Fibroblast of lung (primary cell): Measurements from ENCODE around the gene PSMD1. TPM values are rescaled to one million over a fixed set of nuclear protein-coding genes. Genes with fewer than 3 reads are reported as not detected.

Source experiments
- DNase-seq, 2 donors: peaks; one replicate each; pipeline versions ENCODE4 v3.0.0 to v3.0.0-alpha.2; 2010; ENCODE audit warnings: low read depth in 2 of 2
- H2AFZ ChIP-seq: 2 replicates; pipeline ENCODE4 v1.5.1; 2012; ENCODE audit warnings: low read length, control low read depth, inconsistent platforms
- H3K27ac ChIP-seq: 2 replicates; pipeline ENCODE4 v1.5.1; 2011; ENCODE audit warnings: low read length, control low read depth; ENCODE audit not compliant: insufficient read depth
- H3K27me3 ChIP-seq: 2 replicates; pipeline ENCODE4 v1.5.1; 2011; ENCODE audit warnings: mild to moderate bottlenecking, low read length; ENCODE audit not compliant: control insufficient read depth, insufficient read depth
- H3K36me3 ChIP-seq: 2 replicates; pipeline ENCODE4 v1.5.1; 2011; ENCODE audit warnings: low read length; ENCODE audit not compliant: control insufficient read depth, insufficient read depth
- H3K4me1 ChIP-seq: 2 replicates; pipeline ENCODE4 v1.5.1; 2011; ENCODE audit warnings: low read length; ENCODE audit not compliant: control insufficient read depth, insufficient read depth; ENCODE audit errors: extremely low read depth
- H3K4me2 ChIP-seq: 2 replicates; pipeline ENCODE4 v1.5.1; 2011; ENCODE audit warnings: low read length, control low read depth; ENCODE audit not compliant: insufficient read depth; ENCODE audit errors: extremely low read depth
- H3K4me3 ChIP-seq, 4 experiments: fragments of 200-600 bp in 1 of 4; sonication (generic) in 1 of 4; replicated peaks in 1 of 4; 2 replicates each; pipeline ENCODE4 v1.5.1; 2011 to 2016; ENCODE audit warnings: low read length in 4 of 4, low read depth in 3 of 4, mild to moderate bottlenecking in 3 of 4, control low read depth in 2 of 4, inconsistent platforms in 1 of 4, mixed read lengths in 1 of 4; ENCODE audit not compliant: insufficient read depth in 1 of 4; ENCODE audit errors: control extremely low read depth in 1 of 4
- H3K79me2 ChIP-seq: 2 replicates; pipeline ENCODE4 v1.5.1; 2012; ENCODE audit warnings: mild to moderate bottlenecking, low read length, inconsistent platforms; ENCODE audit not compliant: control insufficient read depth, insufficient read depth
- H3K9ac ChIP-seq: 2 replicates; pipeline ENCODE4 v1.5.1; 2011; ENCODE audit warnings: mild to moderate bottlenecking, low read length, control low read depth; ENCODE audit not compliant: insufficient read depth
- H3K9me3 ChIP-seq: 2 replicates; pipeline ENCODE4 v1.5.1; 2012; ENCODE audit warnings: low read depth, low read length; ENCODE audit not compliant: control insufficient read depth, insufficient read depth
- H4K20me1 ChIP-seq: 2 replicates; pipeline ENCODE4 v1.5.1; 2011; ENCODE audit warnings: low read length; ENCODE audit not compliant: control insufficient read depth, insufficient read depth; ENCODE audit errors: extremely low read depth
- EZH2 ChIP-seq: IDR thresholded peaks from 2 replicates; pipeline ENCODE4 v1.5.1; 2012; ENCODE audit warnings: low read length, control low read depth, mild to moderate bottlenecking; ENCODE audit errors: missing control alignments
- polyA plus RNA-seq, 2 donors: library from polyadenylated mRNA; depleted of rRNA in 1 of 2; stranded (reverse) in 1 of 2; unstranded in 1 of 2; fragments of >200 nt; gene quantifications; 2 replicates each; pipeline ENCODE4 v1.2.1, GENCODE V29; 2011 to 2012; ENCODE audit warnings: missing spikeins in 1 of 2
- total RNA-seq: library from RNA; depleted of rRNA; stranded (reverse); fragments of >200 nt; gene quantifications from 2 replicates; pipeline ENCODE4 v1.2.1, GENCODE V29; 2014
- TF ChIP-seq, protein P1 (sequence below), 2 donors: IDR thresholded peaks in 1 of 2; conservative IDR thresholded peaks in 1 of 2; 1 replicate in 1 of 2; 2 replicates in 1 of 2; pipeline ENCODE4 v1.5.1; 2011 to 2012; ENCODE audit warnings: low read length in 2 of 2, control low read depth in 1 of 2, inconsistent platforms in 1 of 2, low read depth in 1 of 2, mild to moderate bottlenecking in 1 of 2

Gene PSMD1
- total and polyA plus RNA-seq, 2 donors (not counting 1 experiment from before 2014, with no cell fraction given), result 125 to 144 TPM

DNA sequence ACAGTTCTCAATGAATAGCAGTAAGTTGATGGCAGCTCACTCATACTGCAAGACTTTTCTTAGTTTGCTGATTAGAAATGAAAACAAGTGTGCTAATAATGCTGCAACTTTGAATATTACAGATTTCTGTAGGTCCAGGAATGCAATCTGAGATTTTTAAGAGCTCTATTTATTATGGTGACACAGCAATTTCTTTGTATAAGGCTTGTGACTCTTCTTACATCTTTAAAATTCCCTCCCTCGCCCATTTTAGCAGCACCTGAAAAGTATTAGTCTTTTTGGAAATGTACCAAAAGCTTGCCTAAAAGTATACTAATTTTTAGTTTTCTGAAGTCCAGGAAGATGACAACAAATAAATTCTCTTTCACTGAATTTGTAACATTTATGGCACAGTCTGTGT, 72.5 kb downstream of the PSMD1 start:
- Histone ChIP-seq H4K20me1 (no peaks in the 10 kb centered on the region), H3K9ac (no peak overlapping the region), H3K36me3 (no peaks in the 10 kb centered on the region), H3K27me3 (no peaks in the 10 kb centered on the region), H3K27ac (no peak overlapping the region), H3K4me1 (peaks cover 16% of the 10 kb centered on the region), H3K4me3 (no peak overlapping the region), H3K79me2 (peaks cover 5% of the 10 kb centered on the region), H2AFZ (no peak overlapping the region), H3K4me2 (no peak overlapping the region), H3K9me3 (no peaks in the 10 kb centered on the region)
- no peak for DNase-seq
- TF ChIP-seq EZH2, result no peak
- TF ChIP-seq, protein P1, sequence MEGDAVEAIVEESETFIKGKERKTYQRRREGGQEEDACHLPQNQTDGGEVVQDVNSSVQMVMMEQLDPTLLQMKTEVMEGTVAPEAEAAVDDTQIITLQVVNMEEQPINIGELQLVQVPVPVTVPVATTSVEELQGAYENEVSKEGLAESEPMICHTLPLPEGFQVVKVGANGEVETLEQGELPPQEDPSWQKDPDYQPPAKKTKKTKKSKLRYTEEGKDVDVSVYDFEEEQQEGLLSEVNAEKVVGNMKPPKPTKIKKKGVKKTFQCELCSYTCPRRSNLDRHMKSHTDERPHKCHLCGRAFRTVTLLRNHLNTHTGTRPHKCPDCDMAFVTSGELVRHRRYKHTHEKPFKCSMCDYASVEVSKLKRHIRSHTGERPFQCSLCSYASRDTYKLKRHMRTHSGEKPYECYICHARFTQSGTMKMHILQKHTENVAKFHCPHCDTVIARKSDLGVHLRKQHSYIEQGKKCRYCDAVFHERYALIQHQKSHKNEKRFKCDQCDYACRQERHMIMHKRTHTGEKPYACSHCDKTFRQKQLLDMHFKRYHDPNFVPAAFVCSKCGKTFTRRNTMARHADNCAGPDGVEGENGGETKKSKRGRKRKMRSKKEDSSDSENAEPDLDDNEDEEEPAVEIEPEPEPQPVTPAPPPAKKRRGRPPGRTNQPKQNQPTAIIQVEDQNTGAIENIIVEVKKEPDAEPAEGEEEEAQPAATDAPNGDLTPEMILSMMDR (conservative IDR thresholded peaks at IDR 0.05 in 1 of 2, IDR thresholded peaks at IDR 0.05 in 1 of 2; ENCODE audit: low read depth in 1 of 2, low read length in 2 of 2), result no peak

DNA sequence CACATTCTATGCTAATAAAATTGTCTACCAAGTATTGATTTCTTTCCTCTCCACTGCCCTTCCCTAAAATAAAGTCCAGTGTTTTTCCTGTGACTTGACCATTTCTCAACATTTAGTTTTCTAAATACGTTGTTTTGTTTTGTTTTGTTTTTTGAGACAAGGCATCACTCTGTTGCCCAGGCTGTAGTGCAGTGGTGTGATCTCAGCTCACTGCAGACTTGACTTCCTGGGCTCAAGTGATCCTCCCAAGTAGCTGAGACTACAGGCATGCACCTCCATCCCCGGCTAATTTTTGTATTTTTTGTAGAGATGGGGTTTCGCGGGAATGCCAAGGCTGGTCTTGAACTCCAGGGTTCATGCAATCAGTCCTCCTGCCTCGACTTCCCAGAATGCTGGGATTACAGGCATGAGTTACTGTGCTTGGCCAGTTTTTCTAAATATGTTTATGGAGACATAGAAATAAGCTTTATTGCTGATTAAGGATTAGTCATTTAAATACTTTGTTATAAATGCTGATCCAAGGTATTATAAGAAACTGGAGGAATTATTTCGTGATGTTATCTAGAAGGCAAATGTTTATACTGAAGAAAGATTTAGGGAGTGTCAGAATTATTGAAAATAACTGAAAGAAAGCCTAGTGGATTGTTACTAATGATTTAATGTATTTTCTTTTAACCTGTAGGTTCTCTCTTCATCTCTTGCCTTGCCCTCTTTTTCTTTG, 73.8 kb downstream of the PSMD1 start:
- Histone ChIP-seq H3K36me3 (no peaks in the 10 kb centered on the region), H3K27ac (peak overlapping the region; percentile 23), H2AFZ (no peak overlapping the region), H3K27me3 (no peaks in the 10 kb centered on the region), H3K4me1 (peaks cover 16% of the 10 kb centered on the region), H3K79me2 (peaks cover 7% of the 10 kb centered on the region), H3K9me3 (no peaks in the 10 kb centered on the region), H3K4me3 (no peak overlapping the region), H3K9ac (no peak overlapping the region), H3K4me2 (peak overlapping the region; percentile 33), H4K20me1 (no peaks in the 10 kb centered on the region)
- DNase-seq, result no peak
- TF ChIP-seq, protein P1 (conservative IDR thresholded peaks at IDR 0.05 in 1 of 2, IDR thresholded peaks at IDR 0.05 in 1 of 2; ENCODE audit: low read depth in 1 of 2, low read length in 2 of 2), result no peak
- no peak for TF ChIP-seq EZH2

DNA sequence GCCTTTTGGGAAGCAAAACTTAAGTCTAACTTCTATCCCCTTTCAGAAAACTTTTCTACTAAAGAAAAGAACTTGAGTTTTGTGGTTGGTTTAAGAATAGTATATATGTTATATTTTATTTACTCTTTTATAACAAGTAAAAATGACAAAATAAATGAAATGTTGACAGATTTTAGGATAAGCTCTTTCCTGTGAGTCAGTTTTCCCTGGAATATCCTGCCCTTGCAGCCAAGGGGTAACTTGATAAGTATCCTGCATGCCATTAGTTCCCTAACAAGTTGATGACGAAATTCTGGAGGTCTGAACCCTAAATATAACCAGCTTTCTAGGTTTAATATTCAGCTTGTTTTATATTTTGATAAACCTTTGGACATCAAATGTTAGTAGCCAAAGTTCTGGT, 75.5 kb downstream of the PSMD1 start:
- TF ChIP-seq, protein P1 (conservative IDR thresholded peaks at IDR 0.05 in 1 of 2, IDR thresholded peaks at IDR 0.05 in 1 of 2; ENCODE audit: low read depth in 1 of 2, low read length in 2 of 2), result no peak
- no peak for TF ChIP-seq EZH2
- Histone ChIP-seq H3K36me3 (no peaks in the 10 kb centered on the region), H3K4me1 (peaks cover 16% of the 10 kb centered on the region), H4K20me1 (no peaks in the 10 kb centered on the region), H3K9me3 (no peaks in the 10 kb centered on the region), H3K79me2 (peaks cover 7% of the 10 kb centered on the region), H3K4me3 (peak overlapping the region in 1 of 4 experiments; percentile 5), H3K4me2 (no peak overlapping the region), H2AFZ (no peak overlapping the region), H3K27me3 (no peaks in the 10 kb centered on the region), H3K27ac (no peak overlapping the region), H3K9ac (no peak overlapping the region)
- DNase-seq, result peak; percentile 53 to 87
